ENCODE results near the gene NADSYN1. TPM values are rescaled to one million over a fixed set of nuclear protein-coding genes. Genes with fewer than 3 reads are reported as not detected.

NADSYN1 gene
- total RNA-seq, 1 experiment from 2014 or later = 91.3 TPM

DNA sequence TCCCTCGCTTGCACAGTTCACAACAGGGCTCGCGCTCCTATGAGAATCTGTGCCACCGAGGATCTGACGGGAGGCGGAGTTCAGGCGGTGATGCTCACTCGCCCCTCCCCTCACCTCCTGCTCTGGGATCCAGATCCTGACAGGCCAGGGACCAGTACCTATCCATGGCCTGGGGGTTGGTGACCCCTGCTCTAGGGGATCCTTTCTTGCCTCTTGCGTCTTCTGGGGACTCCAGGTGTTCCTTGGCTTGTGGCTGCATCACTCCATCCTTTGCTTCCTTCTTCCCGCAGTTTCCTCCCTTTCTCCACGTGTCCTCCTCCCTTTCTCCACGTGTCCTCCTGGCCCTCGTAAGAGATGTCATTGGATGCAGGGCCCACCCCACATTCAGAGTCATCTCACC lies 43.4 kb downstream of the NADSYN1 start:
- TF ChIP-seq CTCF (IDR thresholded peaks at IDR 0.05; ENCODE audit: insufficient read depth in 1 of 2, low read depth in 1 of 2, low read length in 1 of 2, severe bottlenecking in 1 of 2, unreplicated experiment in 1 of 2) = no peak
- no peaks in the 10 kb centered on the region for H3K27me3 ChIP-seq (replicated peaks; ENCODE audit: control insufficient read depth, insufficient read depth, low read length)
- Mint-ChIP-seq H3K27ac (ENCODE audit: unreplicated experiment) (no peak overlapping the region), H3K4me3 (ENCODE audit: unreplicated experiment) (no peak overlapping the region), H3K9me3 (ENCODE audit: unreplicated experiment) (no peaks in the 10 kb centered on the region), H3K27me3 (ENCODE audit: insufficient read depth, unreplicated experiment) (no peaks in the 10 kb centered on the region), H3K4me1 (ENCODE audit: low read depth, unreplicated experiment) (no peaks in the 10 kb centered on the region), H3K36me3 (ENCODE audit: insufficient read depth, unreplicated experiment) (peaks cover 56% of the 10 kb centered on the region)
- CTCF ChIA-PET = no interaction called here
- peak in 1 of 2 experiments; percentile 33 for DNase-seq
- POLR2A ChIA-PET = no interaction called here
- peaks cover 13% of the 10 kb centered on the region for H3K36me3 ChIP-seq (ENCODE audit: control insufficient read depth, insufficient read depth, low read length)
- H3K4me3 ChIP-seq (ENCODE audit: low read depth, low read length) = no peak overlapping the region
- intact Hi-C loops (cut with micrococcal nuclease; ENCODE audit: unreplicated experiment) = no loop called here
- H3K4me1 ChIP-seq = no peaks in the 10 kb centered on the region
- no TSS peak for BruUV-seq (replicated peaks)
- no peaks in the 10 kb centered on the region for H3K9me3 ChIP-seq

DNA sequence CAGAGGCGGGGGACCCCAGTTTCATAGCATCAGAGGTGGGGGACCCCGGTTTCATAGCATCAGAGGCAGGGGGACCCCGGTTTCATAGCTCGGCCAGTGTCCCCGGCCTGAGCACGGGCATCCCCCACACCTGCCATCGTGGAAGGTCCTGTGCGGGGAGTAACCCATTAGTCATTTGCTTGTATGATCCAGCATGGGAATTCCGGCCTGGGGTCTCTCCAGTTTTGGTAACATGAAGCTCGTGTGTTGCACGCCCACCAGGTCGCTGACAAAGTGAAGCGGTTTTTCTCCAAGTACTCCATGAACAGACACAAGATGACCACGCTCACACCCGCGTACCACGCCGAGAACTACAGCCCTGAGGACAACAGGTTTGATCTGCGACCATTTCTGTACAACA lies 45.1 kb downstream of the NADSYN1 start:
- no peak overlapping the region for H3K4me3 Mint-ChIP-seq (ENCODE audit: unreplicated experiment)
- CTCF ChIA-PET = no interaction called here
- no peaks in the 10 kb centered on the region for H3K9me3 ChIP-seq
- H3K36me3 ChIP-seq (ENCODE audit: control insufficient read depth, insufficient read depth, low read length) = peaks cover 11% of the 10 kb centered on the region
- H3K4me1 ChIP-seq = no peaks in the 10 kb centered on the region
- no peak overlapping the region for H3K27ac Mint-ChIP-seq (ENCODE audit: unreplicated experiment)
- intact Hi-C loops (cut with micrococcal nuclease; ENCODE audit: unreplicated experiment) = no loop called here
- POLR2A ChIA-PET = no interaction called here
- H3K4me3 ChIP-seq (ENCODE audit: low read depth, low read length) = no peak overlapping the region
- H3K4me1 Mint-ChIP-seq (ENCODE audit: low read depth, unreplicated experiment) = no peaks in the 10 kb centered on the region
- peaks cover 48% of the 10 kb centered on the region for H3K36me3 Mint-ChIP-seq (ENCODE audit: insufficient read depth, unreplicated experiment)
- no peak for TF ChIP-seq CTCF (IDR thresholded peaks at IDR 0.05; ENCODE audit: insufficient read depth in 1 of 2, low read depth in 1 of 2, low read length in 1 of 2, severe bottlenecking in 1 of 2, unreplicated experiment in 1 of 2)
- BruUV-seq (replicated peaks) = no TSS peak
- no peaks in the 10 kb centered on the region for H3K9me3 Mint-ChIP-seq (ENCODE audit: unreplicated experiment)
- no peaks in the 10 kb centered on the region for H3K27me3 Mint-ChIP-seq (ENCODE audit: insufficient read depth, unreplicated experiment)
- no peaks in the 10 kb centered on the region for H3K27me3 ChIP-seq (replicated peaks; ENCODE audit: control insufficient read depth, insufficient read depth, low read length)
- DNase-seq = peak in 1 of 2 experiments; percentile 25

DNA sequence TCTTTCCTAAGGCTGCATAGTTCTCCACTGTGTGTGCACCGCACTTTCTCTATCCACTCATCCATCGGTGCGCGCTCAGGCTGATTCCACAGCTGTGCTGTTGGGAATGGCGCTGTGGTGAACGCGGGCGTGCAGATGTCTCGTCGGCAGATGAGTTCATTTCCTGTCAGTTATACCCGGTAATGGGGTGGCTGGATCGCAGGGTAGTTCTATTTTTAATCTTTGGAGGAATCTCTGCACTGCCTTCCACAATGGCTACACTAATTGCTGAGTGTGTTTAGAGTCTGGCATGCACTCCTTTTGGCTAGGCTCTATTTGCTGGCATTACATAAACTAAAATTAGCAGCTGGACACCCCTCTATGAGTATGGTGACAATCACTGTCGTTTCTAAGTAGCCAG lies 46.1 kb downstream of the NADSYN1 start:
- no peak overlapping the region for H3K27ac Mint-ChIP-seq (ENCODE audit: unreplicated experiment)
- Histone ChIP-seq H3K4me1 (no peaks in the 10 kb centered on the region), H3K4me3 (ENCODE audit: low read depth, low read length) (no peak overlapping the region), H3K9me3 (no peaks in the 10 kb centered on the region), H3K36me3 (ENCODE audit: control insufficient read depth, insufficient read depth, low read length) (peaks cover 11% of the 10 kb centered on the region), H3K27me3 (replicated peaks; ENCODE audit: control insufficient read depth, insufficient read depth, low read length) (no peaks in the 10 kb centered on the region)
- H3K9me3 Mint-ChIP-seq (ENCODE audit: unreplicated experiment) = no peaks in the 10 kb centered on the region
- no TSS peak for BruUV-seq (replicated peaks)
- H3K36me3 Mint-ChIP-seq (ENCODE audit: insufficient read depth, unreplicated experiment) = peaks cover 45% of the 10 kb centered on the region
- H3K27me3 Mint-ChIP-seq (ENCODE audit: insufficient read depth, unreplicated experiment) = no peaks in the 10 kb centered on the region
- H3K4me3 Mint-ChIP-seq (ENCODE audit: unreplicated experiment) = no peak overlapping the region
- ChIA-PET CTCF (no interaction called here), POLR2A (no interaction called here)
- no peaks in the 10 kb centered on the region for H3K4me1 Mint-ChIP-seq (ENCODE audit: low read depth, unreplicated experiment)
- intact Hi-C loops (cut with micrococcal nuclease; ENCODE audit: unreplicated experiment) = no loop called here
- peak in 1 of 2 experiments; percentile 23 for DNase-seq
- TF ChIP-seq CTCF (IDR thresholded peaks at IDR 0.05; ENCODE audit: insufficient read depth in 1 of 2, low read depth in 1 of 2, low read length in 1 of 2, severe bottlenecking in 1 of 2, unreplicated experiment in 1 of 2) = no peak

All from Caco-2 (cell line).